ENCODE results near the gene OCRL. TPM values are rescaled to one million over a fixed set of nuclear protein-coding genes. Genes with fewer than 3 reads are reported as not detected.
"Not testable (repeated sequence)": the region's sequence is repeated elsewhere in the genome, so short reads cannot be mapped to it uniquely, and the experiment has no call there.

The OCRL gene
- total and polyA plus RNA-seq, 2 experiments from 2014 or later = 3.9 to 16.5 TPM

GRCh38 chrX:129573652-129574051 lies 33.6 kb downstream of the OCRL start:
- DNase-seq (ENCODE audit: low spot score); H3K4me2 ChIP-seq; H3K9me3 Mint-ChIP-seq; H4K20me1 ChIP-seq (replicated peaks; ENCODE audit: insufficient read depth); H3K27me3 ChIP-seq (ENCODE audit: insufficient read depth); H2AFZ ChIP-seq; ATAC-seq; H3F3A ChIP-seq (replicated peaks; ENCODE audit: low read depth); H3K9me2 ChIP-seq (ENCODE audit: insufficient read depth); H3K4me1 ChIP-seq (ENCODE audit: insufficient read depth); H3K27ac Mint-ChIP-seq; H3K4me1 Mint-ChIP-seq; H3K4me3 ChIP-seq; H3K79me2 ChIP-seq (replicated peaks; ENCODE audit: insufficient read depth); H3K27me3 Mint-ChIP-seq (ENCODE audit: insufficient read depth, low read depth, poor library complexity); H3K27ac ChIP-seq (ENCODE audit: low read depth); H3K4me3 Mint-ChIP-seq; H3K36me3 ChIP-seq (ENCODE audit: insufficient read depth): not testable (repeated sequence)
- H3K36me3 Mint-ChIP-seq (ENCODE audit: low read depth) = peaks cover 56% of the 10 kb centered on the region

- ATAC-seq (no peak), DNase-seq (ENCODE audit: low spot score) (no peak)
- H3K4me3 ChIP-seq = no peak overlapping the region
- H3K36me3 ChIP-seq (ENCODE audit: insufficient read depth) = no peaks in the 10 kb centered on the region
- no peak overlapping the region for H2AFZ ChIP-seq
- H3K27me3 Mint-ChIP-seq (ENCODE audit: insufficient read depth, low read depth, poor library complexity) = no peaks in the 10 kb centered on the region
- no peaks in the 10 kb centered on the region for H3K79me2 ChIP-seq (replicated peaks; ENCODE audit: insufficient read depth)
- H3F3A ChIP-seq (replicated peaks; ENCODE audit: low read depth) = no peaks in the 10 kb centered on the region
- no peaks in the 10 kb centered on the region for H3K9me2 ChIP-seq (ENCODE audit: insufficient read depth)
- no peaks in the 10 kb centered on the region for H3K27me3 ChIP-seq (ENCODE audit: insufficient read depth)
- H3K4me1 ChIP-seq (ENCODE audit: insufficient read depth) = no peaks in the 10 kb centered on the region
- no peak overlapping the region for H3K4me3 Mint-ChIP-seq
- H3K36me3 Mint-ChIP-seq (ENCODE audit: low read depth) = peaks cover 53% of the 10 kb centered on the region
- no peaks in the 10 kb centered on the region for H3K4me1 Mint-ChIP-seq
- H3K27ac Mint-ChIP-seq = no peak overlapping the region
- no peaks in the 10 kb centered on the region for H3K9me3 Mint-ChIP-seq
- no peak overlapping the region for H3K4me2 ChIP-seq
- H3K27ac ChIP-seq (ENCODE audit: low read depth) = no peak overlapping the region
- H4K20me1 ChIP-seq (replicated peaks; ENCODE audit: insufficient read depth) = no peaks in the 10 kb centered on the region
- TF ChIP-seq ZNF331 (CRISPR knock-in tag; IDR thresholded peaks at IDR 0.05; ENCODE audit: low read depth) = no peak
- TF ChIP-seq STAT1 (IDR thresholded peaks at IDR 0.05; ENCODE audit: unreplicated experiment) = no peak
- no peak for TF ChIP-seq CREB1 (CRISPR knock-in tag; IDR thresholded peaks at IDR 0.05; ENCODE audit: low read depth)
- no peak for TF ChIP-seq ZNF462 (CRISPR knock-in tag; IDR thresholded peaks at IDR 0.05)
- no peak for TF ChIP-seq ZNF114 (CRISPR knock-in tag; IDR thresholded peaks at IDR 0.05)
- TF ChIP-seq ETS1 (IDR thresholded peaks at IDR 0.05) = no peak
- TF ChIP-seq REST (IDR thresholded peaks at IDR 0.05; ENCODE audit: unreplicated experiment) = no peak
- TF ChIP-seq CTCF (conservative IDR thresholded peaks at IDR 0.05; ENCODE audit: low read depth in 2 of 2) = no peak
- TF ChIP-seq POLR2AphosphoS5 (IDR thresholded peaks at IDR 0.05; ENCODE audit: low read depth) = no peak
- no peak for TF ChIP-seq EZH2phosphoT487 (IDR thresholded peaks at IDR 0.05; ENCODE audit: unreplicated experiment)
- TF ChIP-seq NANOG (IDR thresholded peaks at IDR 0.05; ENCODE audit: borderline replicate concordance) = no peak
These were observed 34.2 kb downstream of the OCRL start for GRCh38 chrX:129574214-129574613.
